BE2C (cell line): Measurements from ENCODE around the gene CDH13.

ENCODE experiments used
- DNase-seq: peaks from one replicate; pipeline ENCODE4 v3.0.0-alpha.2; 2020
- H3K27me3 ChIP-seq: fragments of 250-450 bp; sonication (Bioruptor Pico); 2 replicates; pipeline ENCODE4 v1.5.1; 2020; ENCODE audit warnings: mild to moderate bottlenecking
- H3K36me3 ChIP-seq: fragments of 250-450 bp; sonication (Bioruptor Pico); 2 replicates; pipeline ENCODE4 v1.5.1; 2020; ENCODE audit warnings: mild to moderate bottlenecking
- H3K4me1 ChIP-seq: fragments of 250-450 bp; sonication (Bioruptor Pico); 2 replicates; pipeline ENCODE4 v1.5.1; 2020
- H3K4me3 ChIP-seq: 2 replicates; pipeline ENCODE4 v1.5.1; 2011; ENCODE audit warnings: low read depth, low read length
- H3K9me3 ChIP-seq: fragments of 250-450 bp; sonication (Bioruptor Pico); 2 replicates; pipeline ENCODE4 v1.5.1; 2020
- TF ChIP-seq, protein P1 (sequence below): IDR thresholded peaks from 2 replicates; pipeline ENCODE4 v1.5.1; 2012; ENCODE audit warnings: mild to moderate bottlenecking, low read depth, low read length

The CDH13 gene

DNA sequence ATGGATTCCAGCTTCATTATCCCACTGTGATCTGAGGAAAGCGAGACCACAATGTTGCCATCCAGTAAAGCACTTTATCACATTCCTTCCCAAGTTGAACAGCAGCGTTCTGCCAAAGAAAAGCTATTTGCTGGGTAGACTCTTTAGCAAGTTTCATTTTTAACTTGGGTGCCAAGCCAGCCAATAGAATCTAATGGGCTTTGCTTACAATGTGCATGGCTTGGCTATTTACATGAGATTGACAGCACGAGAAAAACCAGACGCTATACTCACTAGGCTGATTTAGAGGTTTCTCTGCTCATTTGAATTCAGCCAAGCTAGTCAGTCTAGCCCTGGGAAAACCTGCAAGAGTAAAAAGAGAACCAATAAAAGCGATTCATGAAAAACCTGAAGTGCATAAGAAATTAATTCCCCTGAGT lies 108.9 kb downstream of the CDH13 start:
- no peaks in the 10 kb centered on the region for H3K36me3 ChIP-seq
- no peak for DNase-seq
- no peaks in the 10 kb centered on the region for H3K4me1 ChIP-seq
- H3K4me3 ChIP-seq: no peak overlapping the region
- H3K9me3 ChIP-seq: no peaks in the 10 kb centered on the region; the same call in 1 of the 2 replicates
- TF ChIP-seq, protein P1, sequence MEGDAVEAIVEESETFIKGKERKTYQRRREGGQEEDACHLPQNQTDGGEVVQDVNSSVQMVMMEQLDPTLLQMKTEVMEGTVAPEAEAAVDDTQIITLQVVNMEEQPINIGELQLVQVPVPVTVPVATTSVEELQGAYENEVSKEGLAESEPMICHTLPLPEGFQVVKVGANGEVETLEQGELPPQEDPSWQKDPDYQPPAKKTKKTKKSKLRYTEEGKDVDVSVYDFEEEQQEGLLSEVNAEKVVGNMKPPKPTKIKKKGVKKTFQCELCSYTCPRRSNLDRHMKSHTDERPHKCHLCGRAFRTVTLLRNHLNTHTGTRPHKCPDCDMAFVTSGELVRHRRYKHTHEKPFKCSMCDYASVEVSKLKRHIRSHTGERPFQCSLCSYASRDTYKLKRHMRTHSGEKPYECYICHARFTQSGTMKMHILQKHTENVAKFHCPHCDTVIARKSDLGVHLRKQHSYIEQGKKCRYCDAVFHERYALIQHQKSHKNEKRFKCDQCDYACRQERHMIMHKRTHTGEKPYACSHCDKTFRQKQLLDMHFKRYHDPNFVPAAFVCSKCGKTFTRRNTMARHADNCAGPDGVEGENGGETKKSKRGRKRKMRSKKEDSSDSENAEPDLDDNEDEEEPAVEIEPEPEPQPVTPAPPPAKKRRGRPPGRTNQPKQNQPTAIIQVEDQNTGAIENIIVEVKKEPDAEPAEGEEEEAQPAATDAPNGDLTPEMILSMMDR: no peak
- no peaks in the 10 kb centered on the region for H3K27me3 ChIP-seq

DNA sequence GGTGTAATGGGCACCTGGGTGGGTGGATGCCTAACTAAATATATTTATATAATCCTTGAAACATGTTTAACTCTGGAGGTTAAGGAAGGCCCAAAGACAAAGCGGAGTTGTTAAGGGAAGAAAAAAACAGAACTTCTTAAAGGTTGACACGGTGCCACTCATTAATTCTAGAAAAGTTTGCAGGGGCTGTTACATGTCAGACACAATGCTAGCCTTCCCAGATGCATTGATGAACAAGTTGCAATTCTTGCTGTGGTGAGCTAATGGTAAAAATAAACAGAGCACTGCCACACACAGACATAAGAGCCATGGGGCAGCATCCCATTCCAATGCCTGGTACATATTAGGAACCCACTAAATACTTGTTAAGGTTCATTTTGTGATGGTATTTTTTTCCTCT lies 109.5 kb downstream of the CDH13 start:
- Histone ChIP-seq H3K4me1 (no peaks in the 10 kb centered on the region), H3K9me3 (no peaks in the 10 kb centered on the region; the same call in 1 of the 2 replicates), H3K4me3 (no peak overlapping the region), H3K36me3 (no peaks in the 10 kb centered on the region), H3K27me3 (no peaks in the 10 kb centered on the region)
- TF ChIP-seq, protein P1: no peak
- DNase-seq: no peak

DNA sequence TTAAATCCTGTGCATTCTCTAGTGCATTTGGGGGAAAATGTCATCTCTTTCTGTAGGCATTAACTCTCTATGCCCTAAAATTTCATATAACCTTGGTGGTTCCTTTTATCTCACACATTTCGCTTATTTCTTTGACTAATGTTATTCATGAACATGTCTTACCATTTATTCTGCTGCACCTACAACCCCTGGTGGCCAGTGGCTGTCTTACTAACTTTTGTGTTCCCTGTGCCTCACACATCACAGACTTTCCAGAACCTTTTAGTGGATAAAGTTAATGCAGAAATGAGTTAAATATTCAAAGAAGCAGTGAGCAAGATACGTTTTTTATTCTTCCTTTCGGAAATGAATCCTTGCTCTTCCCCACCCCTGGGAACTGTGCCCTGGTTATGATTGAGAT lies 111.9 kb downstream of the CDH13 start:
- H3K9me3 ChIP-seq: no peaks in the 10 kb centered on the region; the same call in 1 of the 2 replicates
- no peak overlapping the region for H3K4me3 ChIP-seq
- no peaks in the 10 kb centered on the region for H3K27me3 ChIP-seq
- no peak for DNase-seq
- H3K4me1 ChIP-seq: no peaks in the 10 kb centered on the region
- H3K36me3 ChIP-seq: no peaks in the 10 kb centered on the region
- TF ChIP-seq, protein P1: no peak

DNA sequence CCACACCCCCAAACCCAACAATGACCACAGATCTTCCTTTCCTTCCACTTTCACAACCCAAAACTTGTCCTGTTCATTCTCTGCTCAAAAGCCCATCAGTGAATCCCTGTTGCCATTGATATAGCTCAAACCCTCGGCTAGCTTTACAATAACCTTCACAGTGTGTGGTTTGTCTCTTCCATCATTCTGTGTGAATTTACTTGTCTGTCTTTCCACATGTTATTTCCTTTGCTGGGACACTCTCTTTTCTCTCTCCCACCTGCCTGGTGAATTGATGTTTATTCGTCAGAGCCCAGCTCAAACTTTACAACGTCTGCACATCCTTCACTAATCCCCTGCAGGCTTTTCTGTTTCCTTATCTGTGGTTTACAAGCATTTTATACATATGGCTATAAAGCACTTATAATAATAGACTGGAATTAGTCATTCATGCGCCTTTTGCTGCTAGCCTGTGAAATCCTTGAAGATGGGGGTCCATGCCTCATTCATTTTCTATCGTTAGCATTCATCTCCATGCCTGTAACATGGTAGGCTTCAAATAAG lies 114.4 kb downstream of the CDH13 start:
- no peaks in the 10 kb centered on the region for H3K36me3 ChIP-seq
- no peak overlapping the region for H3K4me3 ChIP-seq
- no peak for DNase-seq
- H3K9me3 ChIP-seq: no peaks in the 10 kb centered on the region; the same call in 1 of the 2 replicates
- TF ChIP-seq, protein P1: no peak
- no peaks in the 10 kb centered on the region for H3K4me1 ChIP-seq
- H3K27me3 ChIP-seq: no peaks in the 10 kb centered on the region

DNA sequence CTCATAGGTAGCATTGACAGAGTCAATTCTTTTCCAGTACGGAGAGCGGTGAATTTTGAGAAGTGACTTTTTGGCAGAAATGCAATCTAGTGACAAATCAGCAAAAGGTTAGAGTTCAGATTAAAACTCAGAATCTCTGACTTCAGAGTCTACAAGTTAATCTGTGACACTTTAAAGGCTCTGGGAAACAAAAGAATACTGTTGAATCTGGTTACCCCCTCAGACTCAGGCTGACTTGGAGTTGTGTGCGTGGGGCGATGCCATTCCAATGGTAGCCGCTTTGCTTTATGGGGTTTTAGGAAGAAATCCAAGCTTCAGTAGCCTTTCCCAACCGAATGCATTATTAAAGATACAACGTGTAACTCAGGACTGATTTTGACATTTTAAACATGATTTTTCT lies 118.2 kb downstream of the CDH13 start:
- no peak for DNase-seq
- TF ChIP-seq, protein P1: no peak
- Histone ChIP-seq H3K4me1 (no peaks in the 10 kb centered on the region), H3K36me3 (no peaks in the 10 kb centered on the region), H3K9me3 (no peaks in the 10 kb centered on the region; the same call in 1 of the 2 replicates), H3K27me3 (no peaks in the 10 kb centered on the region), H3K4me3 (no peak overlapping the region)

DNA sequence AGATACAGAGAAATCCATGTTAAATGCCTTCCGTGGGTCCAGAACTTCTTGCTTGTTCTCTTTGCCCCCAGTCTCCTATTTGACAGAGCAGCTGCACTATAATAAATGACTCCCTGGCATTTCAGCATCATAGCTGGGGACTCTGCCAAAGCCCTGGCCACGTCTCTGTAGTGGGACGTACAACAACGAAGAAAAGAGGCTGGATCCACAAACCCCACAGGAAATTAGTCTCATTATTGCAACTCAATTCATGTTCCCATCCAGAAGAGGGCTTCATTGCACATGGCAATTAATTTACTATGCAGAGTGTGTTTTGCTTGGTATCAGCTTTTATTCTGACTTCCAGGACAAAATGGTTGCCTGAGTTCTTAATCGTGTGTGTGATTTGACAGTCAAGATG lies 121.3 kb downstream of the CDH13 start:
- no peaks in the 10 kb centered on the region for H3K36me3 ChIP-seq
- no peaks in the 10 kb centered on the region; the same call in 1 of the 2 replicates for H3K9me3 ChIP-seq
- no peaks in the 10 kb centered on the region for H3K27me3 ChIP-seq
- no peak for DNase-seq
- TF ChIP-seq, protein P1: no peak
- no peaks in the 10 kb centered on the region for H3K4me1 ChIP-seq
- H3K4me3 ChIP-seq: no peak overlapping the region
